ENCODE data around the gene GDA.

Gene GDA

GRCh38 chr9:72292874-72293607, 143.8 kb downstream of the GDA start:
- Histone ChIP-seq H3K18ac (ENCODE audit: low read depth in 1 of 2, low read length in 2 of 2) (no peak overlapping the region), H4K91ac (ENCODE audit: low read length) (no peak overlapping the region), H2BK5ac (ENCODE audit: low read depth, low read length, poor library complexity, severe bottlenecking) (no peak overlapping the region), H2BK120ac (ENCODE audit: low read depth, low read length) (no peak overlapping the region), H3K27ac (ENCODE audit: low read length, poor library complexity, severe bottlenecking) (peak overlapping the region; percentile 39), H3K27me3 (ENCODE audit: control insufficient read depth in 1 of 2, insufficient read depth in 1 of 2, low read length in 2 of 2) (no peaks in the 10 kb centered on the region), H3K9me3 (ENCODE audit: control insufficient read depth, low read length) (no peaks in the 10 kb centered on the region), H3K4ac (ENCODE audit: low read depth in 1 of 2, low read length in 2 of 2) (no peak overlapping the region), H3K4me1 (ENCODE audit: control insufficient read depth, insufficient read depth, low read depth, low read length) (peaks cover 12% of the 10 kb centered on the region), H4K8ac (ENCODE audit: low read length) (no peak overlapping the region), H2BK15ac (ENCODE audit: low read depth, poor library complexity, severe bottlenecking) (no peak overlapping the region), H2AK5ac (ENCODE audit: low read length, severe bottlenecking) (no peak overlapping the region), H3K14ac (ENCODE audit: low read length in 2 of 2) (no peak overlapping the region), H3K23ac (ENCODE audit: low read length in 2 of 2) (no peak overlapping the region), H3K9ac (ENCODE audit: low read length) (peak overlapping the region; percentile 50), H2BK12ac (ENCODE audit: low read length in 2 of 2) (no peak overlapping the region), H3K4me3 (ENCODE audit: insufficient read depth in 1 of 2, low read depth in 1 of 2, low read length in 2 of 2) (no peak overlapping the region), H3K36me3 (ENCODE audit: control insufficient read depth in 1 of 2, insufficient read depth in 2 of 2, low read depth in 1 of 2, low read length in 2 of 2) (no peaks in the 10 kb centered on the region), H3K79me1 (replicated peaks; ENCODE audit: low read length, poor library complexity, severe bottlenecking) (no peaks in the 10 kb centered on the region), H3K4me2 (ENCODE audit: low read length, poor library complexity, severe bottlenecking) (no peak overlapping the region), H2AFZ (ENCODE audit: low read depth, low read length) (no peak overlapping the region)
- peak; percentile 91 for DNase-seq
- 75% methylated on average over 1 of the region's 5 CpGs for WGBS

GRCh38 chr9:72294936-72295335, 145.7 kb downstream of the GDA start:
- no peak overlapping the region for H2BK12ac ChIP-seq (ENCODE audit: low read length in 2 of 2)
- H4K8ac ChIP-seq (ENCODE audit: low read length), result no peak overlapping the region
- H3K79me1 ChIP-seq (replicated peaks; ENCODE audit: low read length, poor library complexity, severe bottlenecking), result no peaks in the 10 kb centered on the region
- H3K9me3 ChIP-seq (ENCODE audit: control insufficient read depth, low read length), result no peaks in the 10 kb centered on the region
- no peak overlapping the region for H3K18ac ChIP-seq (ENCODE audit: low read depth in 1 of 2, low read length in 2 of 2)
- H2BK120ac ChIP-seq (ENCODE audit: low read depth, low read length), result no peak overlapping the region
- peak overlapping the region; percentile 90 for H3K27ac ChIP-seq (ENCODE audit: low read length, poor library complexity, severe bottlenecking)
- H3K4me1 ChIP-seq (ENCODE audit: control insufficient read depth, insufficient read depth, low read depth, low read length), result peaks cover 12% of the 10 kb centered on the region
- H2AFZ ChIP-seq (ENCODE audit: low read depth, low read length), result no peak overlapping the region
- H3K4me3 ChIP-seq (ENCODE audit: insufficient read depth in 1 of 2, low read depth in 1 of 2, low read length in 2 of 2), result no peak overlapping the region
- peak overlapping the region; percentile 8 for H3K4me2 ChIP-seq (ENCODE audit: low read length, poor library complexity, severe bottlenecking)
- no peak overlapping the region for H2BK5ac ChIP-seq (ENCODE audit: low read depth, low read length, poor library complexity, severe bottlenecking)
- peak overlapping the region; percentile 76 for H2AK5ac ChIP-seq (ENCODE audit: low read length, severe bottlenecking)
- H3K14ac ChIP-seq (ENCODE audit: low read length in 2 of 2), result no peak overlapping the region
- H2BK15ac ChIP-seq (ENCODE audit: low read depth, poor library complexity, severe bottlenecking), result no peak overlapping the region
- H3K23ac ChIP-seq (ENCODE audit: low read length in 2 of 2), result no peak overlapping the region
- H4K91ac ChIP-seq (ENCODE audit: low read length), result no peak overlapping the region
- H3K4ac ChIP-seq (ENCODE audit: low read depth in 1 of 2, low read length in 2 of 2), result no peak overlapping the region
- no peak for DNase-seq
- no peaks in the 10 kb centered on the region for H3K27me3 ChIP-seq (ENCODE audit: control insufficient read depth in 1 of 2, insufficient read depth in 1 of 2, low read length in 2 of 2)
- 69% methylated on average over 2 of the region's 7 CpGs for WGBS
- no peaks in the 10 kb centered on the region for H3K36me3 ChIP-seq (ENCODE audit: control insufficient read depth in 1 of 2, insufficient read depth in 2 of 2, low read depth in 1 of 2, low read length in 2 of 2)
- no peak overlapping the region for H3K9ac ChIP-seq (ENCODE audit: low read length)

- H3K27ac ChIP-seq (ENCODE audit: low read length, poor library complexity, severe bottlenecking), result no peak overlapping the region
- H3K18ac ChIP-seq (ENCODE audit: low read depth in 1 of 2, low read length in 2 of 2), result no peak overlapping the region
- no peaks in the 10 kb centered on the region for H3K79me1 ChIP-seq (replicated peaks; ENCODE audit: low read length, poor library complexity, severe bottlenecking)
- H3K4ac ChIP-seq (ENCODE audit: low read depth in 1 of 2, low read length in 2 of 2), result no peak overlapping the region
- H2BK120ac ChIP-seq (ENCODE audit: low read depth, low read length), result no peak overlapping the region
- H3K4me1 ChIP-seq (ENCODE audit: control insufficient read depth, insufficient read depth, low read depth, low read length), result peaks cover 12% of the 10 kb centered on the region
- no peak overlapping the region for H2BK12ac ChIP-seq (ENCODE audit: low read length in 2 of 2)
- DNase-seq, result no peak
- no peak overlapping the region for H3K4me2 ChIP-seq (ENCODE audit: low read length, poor library complexity, severe bottlenecking)
- no peak overlapping the region for H4K91ac ChIP-seq (ENCODE audit: low read length)
- 94% methylated on average over 3 of the region's 3 CpGs for WGBS
- H3K9ac ChIP-seq (ENCODE audit: low read length), result no peak overlapping the region
- no peak overlapping the region for H2BK15ac ChIP-seq (ENCODE audit: low read depth, poor library complexity, severe bottlenecking)
- H3K27me3 ChIP-seq (ENCODE audit: control insufficient read depth in 1 of 2, insufficient read depth in 1 of 2, low read length in 2 of 2), result no peaks in the 10 kb centered on the region
- no peak overlapping the region for H2AFZ ChIP-seq (ENCODE audit: low read depth, low read length)
- no peak overlapping the region for H4K8ac ChIP-seq (ENCODE audit: low read length)
- no peak overlapping the region for H3K4me3 ChIP-seq (ENCODE audit: insufficient read depth in 1 of 2, low read depth in 1 of 2, low read length in 2 of 2)
- H3K14ac ChIP-seq (ENCODE audit: low read length in 2 of 2), result no peak overlapping the region
- no peaks in the 10 kb centered on the region for H3K9me3 ChIP-seq (ENCODE audit: control insufficient read depth, low read length)
- H2BK5ac ChIP-seq (ENCODE audit: low read depth, low read length, poor library complexity, severe bottlenecking), result no peak overlapping the region
- no peak overlapping the region for H2AK5ac ChIP-seq (ENCODE audit: low read length, severe bottlenecking)
- H3K23ac ChIP-seq (ENCODE audit: low read length in 2 of 2), result no peak overlapping the region
- no peaks in the 10 kb centered on the region for H3K36me3 ChIP-seq (ENCODE audit: control insufficient read depth in 1 of 2, insufficient read depth in 2 of 2, low read depth in 1 of 2, low read length in 2 of 2)
Measured at GRCh38 chr9:72297516-72297915, 148.3 kb downstream of the GDA start.

GRCh38 chr9:72299017-72299603, 149.9 kb downstream of the GDA start:
- Histone ChIP-seq H3K27me3 (ENCODE audit: control insufficient read depth in 1 of 2, insufficient read depth in 1 of 2, low read length in 2 of 2) (no peaks in the 10 kb centered on the region), H2BK12ac (ENCODE audit: low read length in 2 of 2) (no peak overlapping the region), H4K91ac (ENCODE audit: low read length) (no peak overlapping the region), H3K4ac (ENCODE audit: low read depth in 1 of 2, low read length in 2 of 2) (no peak overlapping the region), H3K4me3 (ENCODE audit: insufficient read depth in 1 of 2, low read depth in 1 of 2, low read length in 2 of 2) (no peak overlapping the region), H3K27ac (ENCODE audit: low read length, poor library complexity, severe bottlenecking) (no peak overlapping the region), H2AK5ac (ENCODE audit: low read length, severe bottlenecking) (no peak overlapping the region), H3K18ac (ENCODE audit: low read depth in 1 of 2, low read length in 2 of 2) (no peak overlapping the region), H3K9ac (ENCODE audit: low read length) (no peak overlapping the region), H3K36me3 (ENCODE audit: control insufficient read depth in 1 of 2, insufficient read depth in 2 of 2, low read depth in 1 of 2, low read length in 2 of 2) (no peaks in the 10 kb centered on the region), H2AFZ (ENCODE audit: low read depth, low read length) (no peak overlapping the region), H3K79me1 (replicated peaks; ENCODE audit: low read length, poor library complexity, severe bottlenecking) (no peaks in the 10 kb centered on the region), H2BK120ac (ENCODE audit: low read depth, low read length) (no peak overlapping the region), H3K4me1 (ENCODE audit: control insufficient read depth, insufficient read depth, low read depth, low read length) (peaks cover 11% of the 10 kb centered on the region), H3K9me3 (ENCODE audit: control insufficient read depth, low read length) (no peaks in the 10 kb centered on the region), H3K4me2 (ENCODE audit: low read length, poor library complexity, severe bottlenecking) (no peak overlapping the region), H4K8ac (ENCODE audit: low read length) (no peak overlapping the region), H2BK5ac (ENCODE audit: low read depth, low read length, poor library complexity, severe bottlenecking) (no peak overlapping the region), H3K14ac (ENCODE audit: low read length in 2 of 2) (peak overlapping the region in 1 of 2 experiments; percentile 26), H2BK15ac (ENCODE audit: low read depth, poor library complexity, severe bottlenecking) (no peak overlapping the region), H3K23ac (ENCODE audit: low read length in 2 of 2) (no peak overlapping the region)
- no peak for DNase-seq
- WGBS, result 90% methylated on average over 8 of the region's 8 CpGs
